Measurements from ENCODE around the gene PXMP2. TPM values are rescaled to one million over a fixed set of nuclear protein-coding genes. Genes with fewer than 3 reads are reported as not detected.

Gene PXMP2
- polyA plus RNA-seq, 3 donors, result 54.1 to 64.7 (median 57.8) TPM

DNA sequence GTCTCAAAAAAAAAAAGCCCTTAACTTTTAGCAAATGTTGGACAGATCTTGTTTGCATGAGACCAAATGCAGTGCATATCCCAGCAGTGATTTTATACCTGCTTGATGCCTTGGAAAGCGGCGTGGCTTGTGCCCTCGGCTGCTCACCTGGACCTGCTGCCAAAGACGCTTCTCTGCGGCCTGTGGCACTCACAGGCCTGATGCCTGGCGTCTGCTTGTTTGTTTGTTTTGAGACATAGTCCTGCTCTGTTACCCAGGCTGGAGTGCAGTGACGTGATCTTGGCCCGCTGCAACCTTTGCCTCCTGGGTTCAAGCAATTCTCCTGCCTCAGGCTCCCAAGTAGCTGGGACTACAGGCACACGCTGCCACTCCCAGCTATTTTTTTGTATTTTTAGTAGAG is 28.5 kb downstream of the PXMP2 start:
- DNase-seq (ENCODE audit: extremely low read depth in 1 of 11, low read depth in 9 of 11, low spot score in 4 of 11), result no peak

- no peak for DNase-seq (ENCODE audit: extremely low read depth in 1 of 11, low read depth in 9 of 11, low spot score in 4 of 11)
Measured at GRCh38 chr12:132716356-132716755, 29.0 kb downstream of the PXMP2 start.

DNA sequence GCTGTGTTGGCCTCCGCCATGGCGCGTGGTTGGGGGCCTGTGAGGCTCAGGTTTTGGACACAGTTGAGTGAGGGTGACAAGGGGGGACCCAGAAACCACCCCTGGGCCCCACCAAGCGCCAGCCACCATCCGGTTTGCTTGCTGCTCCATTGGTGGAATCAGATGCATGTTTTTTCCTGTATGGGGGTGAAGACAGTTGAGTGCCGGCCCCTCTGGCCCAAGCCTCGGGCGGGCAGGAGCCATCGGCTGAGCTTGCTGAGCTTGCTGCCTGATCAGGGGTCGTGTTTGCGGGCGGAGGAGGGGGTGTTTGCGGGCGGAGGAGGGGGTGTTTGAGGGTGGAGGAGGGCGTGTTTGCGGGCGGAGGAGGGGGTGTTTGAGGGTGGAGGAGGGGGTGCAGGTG is 29.6 kb downstream of the PXMP2 start:
- DNase-seq (ENCODE audit: extremely low read depth in 1 of 11, low read depth in 9 of 11, low spot score in 4 of 11), result no peak

DNA sequence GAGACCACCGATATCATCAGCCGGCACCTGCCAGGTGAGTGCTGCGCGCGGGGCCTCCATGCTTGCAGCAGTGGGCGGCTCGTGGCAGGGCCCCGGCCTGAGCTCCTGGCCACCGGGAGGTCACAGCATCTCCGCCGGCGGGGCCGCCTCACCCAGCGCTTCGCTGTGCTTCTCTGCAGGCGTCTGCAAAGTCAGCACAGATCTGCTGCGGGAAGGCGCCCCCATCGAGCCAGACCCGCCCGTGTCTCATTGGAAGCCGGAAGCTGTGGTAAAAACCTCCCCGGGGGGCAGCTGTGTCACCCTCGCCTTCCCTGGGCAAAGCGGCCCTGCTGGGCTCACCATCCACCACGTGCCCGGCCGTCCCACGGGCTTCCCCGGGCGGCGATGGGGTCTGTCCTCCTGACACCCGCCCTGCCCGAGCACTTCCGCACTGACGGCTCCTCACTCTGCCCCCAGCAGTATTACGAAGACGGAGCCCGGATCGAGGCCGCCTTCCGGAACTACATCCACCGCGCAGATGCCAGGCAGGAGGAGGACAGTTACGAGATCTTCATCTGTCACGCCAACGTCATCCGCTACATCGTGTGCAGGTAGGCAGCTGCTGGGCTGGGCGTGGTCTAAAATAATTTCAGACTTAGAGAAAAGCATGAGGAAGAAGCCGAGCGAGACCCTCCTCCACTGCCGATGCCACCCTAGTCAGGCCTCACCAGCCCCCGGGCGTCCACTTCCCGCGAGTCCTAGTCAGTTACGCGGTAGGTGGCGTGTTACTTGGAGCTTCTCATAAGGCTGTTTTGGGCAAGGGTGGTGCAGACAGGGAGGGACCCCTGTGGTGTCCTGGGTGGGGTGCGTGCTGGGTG is 30.4 kb downstream of the PXMP2 start:
- DNase-seq (ENCODE audit: extremely low read depth in 1 of 11, low read depth in 9 of 11, low spot score in 4 of 11), result no peak

- DNase-seq (ENCODE audit: extremely low read depth in 1 of 11, low read depth in 9 of 11, low spot score in 4 of 11), result no peak
Measured at GRCh38 chr12:132718644-132719043, 31.3 kb downstream of the PXMP2 start.

DNA sequence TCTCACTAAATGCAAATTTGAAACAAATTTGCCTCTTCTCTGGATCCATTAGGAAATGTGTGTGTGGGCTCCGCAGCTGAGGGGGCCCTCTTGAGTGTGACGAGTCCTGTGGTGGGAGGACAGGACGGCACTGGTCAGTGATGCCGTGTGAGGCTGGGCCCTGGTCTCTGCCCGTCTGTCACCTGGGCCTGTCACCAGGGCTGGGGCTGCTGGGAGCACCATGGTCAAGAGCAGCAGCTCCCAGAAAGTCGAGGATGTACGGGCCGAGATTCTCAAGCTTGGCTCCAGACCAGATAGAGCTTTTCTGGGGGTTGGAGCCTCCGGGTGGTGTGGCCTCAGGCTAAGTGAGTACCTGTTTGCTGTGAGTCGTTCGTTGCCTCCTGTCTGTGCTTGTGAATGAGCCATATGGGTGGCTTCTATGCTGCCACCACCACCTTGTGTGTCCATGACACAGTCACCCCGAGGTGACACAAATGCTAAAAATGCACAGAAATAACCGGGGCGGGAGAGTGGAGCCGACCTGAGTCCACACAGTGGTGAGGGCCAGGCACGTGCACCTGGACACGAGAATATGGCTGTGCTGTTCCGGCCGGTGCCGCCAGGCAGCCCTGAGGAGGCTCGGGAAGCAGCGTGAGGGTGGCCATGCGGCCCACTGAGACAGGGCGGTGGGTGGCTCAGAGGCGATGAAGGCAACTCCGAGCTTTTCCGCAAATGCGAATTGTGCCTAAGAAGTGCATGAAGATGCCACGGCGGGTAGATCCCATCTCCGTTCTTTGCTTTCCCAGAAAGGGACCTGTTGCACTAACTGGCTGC is 32.0 kb downstream of the PXMP2 start:
- DNase-seq (ENCODE audit: extremely low read depth in 1 of 11, low read depth in 9 of 11, low spot score in 4 of 11), result no peak

- DNase-seq (ENCODE audit: extremely low read depth in 1 of 11, low read depth in 9 of 11, low spot score in 4 of 11), result no peak
Measured at GRCh38 chr12:132719954-132720324, 32.6 kb downstream of the PXMP2 start.

DNA sequence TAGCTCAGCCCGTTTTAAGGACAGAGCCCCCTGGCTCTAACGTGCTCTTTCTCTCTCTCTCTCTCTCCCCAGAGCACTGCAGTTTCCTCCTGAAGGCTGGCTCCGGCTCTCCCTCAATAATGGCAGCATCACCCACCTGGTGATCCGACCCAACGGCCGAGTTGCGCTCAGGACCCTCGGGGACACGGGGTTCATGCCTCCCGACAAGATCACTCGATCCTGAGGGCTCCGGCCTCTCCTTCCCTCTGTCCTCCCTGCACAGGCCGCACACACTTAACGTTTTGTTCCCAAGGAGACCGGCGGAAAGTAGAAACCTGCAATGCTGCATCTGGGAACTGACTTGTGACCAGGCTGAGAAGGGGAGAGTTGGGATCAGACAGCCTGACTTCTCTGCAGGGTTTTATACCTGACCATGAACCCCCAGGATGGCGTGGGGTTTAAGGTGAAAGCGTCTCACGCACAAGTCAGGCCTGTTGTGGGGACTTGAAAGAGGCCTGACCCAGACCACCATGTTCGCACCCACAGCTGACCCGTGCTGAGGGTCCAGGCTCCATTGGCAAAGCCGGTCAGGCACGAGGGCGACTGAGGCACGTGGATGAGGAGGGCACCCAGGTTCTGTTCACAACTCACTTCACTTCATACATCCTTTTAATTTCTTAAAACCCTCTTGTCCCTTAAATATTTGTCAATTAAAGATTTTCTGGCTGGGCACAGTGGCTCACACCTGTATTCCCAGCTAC is 33.4 kb downstream of the PXMP2 start:
- DNase-seq (ENCODE audit: extremely low read depth in 1 of 11, low read depth in 9 of 11, low spot score in 4 of 11), result no peak

GRCh38 chr12:132723015-132723763 is 35.8 kb downstream of the PXMP2 start:
- DNase-seq (ENCODE audit: extremely low read depth in 1 of 11, low read depth in 9 of 11, low spot score in 4 of 11), result no peak

- no peak for DNase-seq (ENCODE audit: extremely low read depth in 1 of 11, low read depth in 9 of 11, low spot score in 4 of 11)
Measured at GRCh38 chr12:132723764-132724140, 36.4 kb downstream of the PXMP2 start.

DNA sequence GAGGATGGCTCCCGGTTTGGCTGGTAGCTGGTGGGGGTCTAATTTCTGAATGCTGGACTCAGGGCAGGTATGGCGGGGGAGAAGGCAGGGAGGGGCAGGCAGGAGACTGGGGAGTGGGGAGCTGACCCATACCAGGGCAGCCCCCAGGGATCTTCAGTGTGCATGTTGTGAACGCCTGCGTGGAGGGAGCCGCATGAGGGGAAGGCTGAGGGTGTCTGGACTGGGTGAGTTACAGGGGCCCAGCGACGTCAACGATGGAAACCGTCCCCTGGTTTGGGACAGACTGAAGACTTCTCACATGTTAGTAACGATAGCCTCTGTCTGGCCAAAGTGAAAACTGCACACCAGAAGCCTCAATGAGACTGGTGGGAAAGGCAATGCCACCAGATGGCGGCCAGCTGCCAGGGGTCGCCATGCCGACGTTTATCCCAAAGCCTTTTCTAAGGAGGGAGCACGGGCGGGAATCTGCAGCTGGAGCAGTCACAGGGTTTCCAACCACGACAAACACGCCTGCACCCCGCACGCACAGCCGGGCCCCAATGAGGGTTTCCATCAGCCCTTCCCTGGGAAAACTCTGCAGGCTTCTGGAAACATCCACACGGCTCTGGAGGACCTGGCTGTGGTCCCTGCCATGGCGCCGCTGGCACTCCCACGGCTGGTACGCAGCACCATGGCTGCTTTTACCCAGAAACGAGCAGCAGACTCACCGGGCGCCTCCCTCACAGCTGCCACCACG is 37.3 kb downstream of the PXMP2 start:
- no peak for DNase-seq (ENCODE audit: extremely low read depth in 1 of 11, low read depth in 9 of 11, low spot score in 4 of 11)

GRCh38 chr12:132726386-132726785 is 39.0 kb downstream of the PXMP2 start:
- no peak for DNase-seq (ENCODE audit: extremely low read depth in 1 of 11, low read depth in 9 of 11, low spot score in 4 of 11)

- DNase-seq (ENCODE audit: extremely low read depth in 1 of 11, low read depth in 9 of 11, low spot score in 4 of 11), result no peak
Measured at GRCh38 chr12:132727091-132727794, 39.9 kb downstream of the PXMP2 start.

GRCh38 chr12:132728502-132728901 is 41.1 kb downstream of the PXMP2 start:
- DNase-seq (ENCODE audit: extremely low read depth in 1 of 11, low read depth in 9 of 11, low spot score in 4 of 11), result no peak

DNA sequence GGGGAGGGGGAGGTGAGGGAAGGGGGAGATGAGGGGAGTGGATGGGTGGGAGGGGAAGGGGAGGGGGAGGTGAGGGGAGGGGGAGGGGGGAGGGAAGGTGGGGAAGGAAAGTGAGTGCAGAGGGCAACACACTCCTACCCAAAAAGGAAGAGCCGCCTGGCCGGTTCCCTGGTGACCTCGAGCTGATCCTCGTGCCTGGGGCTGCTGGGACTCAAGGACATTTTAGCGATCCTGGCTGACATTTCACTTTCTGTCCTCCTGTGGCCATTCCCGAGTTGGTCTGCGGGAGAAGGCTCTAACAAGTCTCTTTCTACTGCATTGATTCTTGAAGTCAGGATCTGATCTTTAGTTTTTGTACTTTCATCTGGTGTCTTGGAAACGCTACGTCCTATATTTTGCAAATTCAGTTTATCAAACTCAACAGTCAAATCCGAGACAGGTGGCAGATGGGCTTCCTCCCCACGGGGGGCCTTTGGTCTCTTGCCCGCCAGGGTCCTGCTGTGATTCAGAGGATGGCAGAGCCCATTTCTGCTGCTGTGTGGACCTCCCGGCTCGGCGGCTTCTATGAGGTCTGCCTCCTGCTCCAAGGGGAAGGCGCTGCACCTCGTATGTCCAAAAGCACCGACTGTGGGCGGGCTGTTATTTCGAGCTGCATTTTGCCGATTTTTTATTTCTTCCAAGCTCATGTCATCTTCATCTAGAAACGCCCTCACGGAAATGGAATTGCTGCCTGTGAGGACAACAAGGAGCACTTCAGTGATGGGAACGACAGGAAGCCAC is 42.3 kb downstream of the PXMP2 start:
- no peak for DNase-seq (ENCODE audit: extremely low read depth in 1 of 11, low read depth in 9 of 11, low spot score in 4 of 11)

GRCh38 chr12:132730353-132730752 is 43.0 kb downstream of the PXMP2 start:
- DNase-seq (ENCODE audit: extremely low read depth in 1 of 11, low read depth in 9 of 11, low spot score in 4 of 11), result no peak

- DNase-seq (ENCODE audit: extremely low read depth in 1 of 11, low read depth in 9 of 11, low spot score in 4 of 11), result no peak
Measured at GRCh38 chr12:132731574-132731973, 44.2 kb downstream of the PXMP2 start.
